Adipose tissue (tissue), 3 donors: Measurements from ENCODE around the gene ZBTB32. TPM values are rescaled to one million over a fixed set of nuclear protein-coding genes. Genes with fewer than 3 reads are reported as not detected.
A peak's percentile ranks its signal among the peaks of the same experiment; 100 is the strongest.

Experiments used
- H3K27ac ChIP-seq: one replicate; pipeline ENCODE4 v1.5.1; 2013; ENCODE audit warnings: low read depth, low read length
- WGBS, 3 donors: extraction: QIAGEN DNeasy Blood & Tissue Kit; methylation state at CpG; one replicate each; pipeline ENCODE4 v1.1.7; 2013; 5-methylcytosine and 5-hydroxymethylcytosine counted together
- polyA plus RNA-seq, 3 donors: library from polyadenylated mRNA; stranded (reverse); fragments of 200-250 nt; gene quantifications; one replicate each; pipeline ENCODE4 v1.2.3, GENCODE V29; 2013
- donor health status: healthy with polysubstance abuse.
- donor health status: Bipolar disorder and iron deficiency.
- donor health status: healthy.

ZBTB32 gene
- polyA plus RNA-seq, 3 donors = 0.07 to 0.12 TPM; not detected in 1

GRCh38 chr19:35731353-35731752, 27.0 kb downstream of the ZBTB32 start:
- no peak overlapping the region for H3K27ac ChIP-seq
- WGBS, 3 donors = 83 to 87% (median 85%) methylated on average over 8 to 9 of the region's 9 CpGs

- WGBS, 3 donors = 88 to 92% (median 90%) methylated on average over 21 of the region's 21 CpGs
These were observed 27.5 kb downstream of the ZBTB32 start for GRCh38 chr19:35731779-35732405.

GRCh38 chr19:35732540-35733179, 28.3 kb downstream of the ZBTB32 start:
- WGBS, 3 donors = 87 to 92% (median 88%) methylated on average over 24 to 25 of the region's 25 CpGs
- no peak overlapping the region for H3K27ac ChIP-seq

More at GRCh38 chr19:35731779-35732405, 27.5 kb downstream of the ZBTB32 start:
- no peak overlapping the region for H3K27ac ChIP-seq

- WGBS, 3 donors = 86 to 93% (median 90%) methylated on average over 35 of the region's 35 CpGs
- H3K27ac ChIP-seq = no peak overlapping the region
These were observed 29.1 kb downstream of the ZBTB32 start for GRCh38 chr19:35733180-35734125.

- 94 to 96% (median 95%) methylated on average over 8 of the region's 8 CpGs for WGBS, 3 donors
- H3K27ac ChIP-seq = no peak overlapping the region
These were observed 29.9 kb downstream of the ZBTB32 start for GRCh38 chr19:35734273-35734672.

GRCh38 chr19:35734889-35735288, 30.5 kb downstream of the ZBTB32 start:
- WGBS, 3 donors = 80 to 87% (median 84%) methylated on average over 5 of the region's 5 CpGs
- no peak overlapping the region for H3K27ac ChIP-seq

- H3K27ac ChIP-seq = no peak overlapping the region
These were observed 32.8 kb downstream of the ZBTB32 start for GRCh38 chr19:35736913-35737886.

GRCh38 chr19:35738021-35738886, 33.9 kb downstream of the ZBTB32 start:
- no peak overlapping the region for H3K27ac ChIP-seq
- WGBS, 3 donors = 90 to 91% (median 91%) methylated on average over 37 of the region's 37 CpGs

More at GRCh38 chr19:35736913-35737886, 32.8 kb downstream of the ZBTB32 start:
- 84 to 89% (median 88%) methylated on average over 22 of the region's 22 CpGs for WGBS, 3 donors

GRCh38 chr19:35738887-35739229, 34.5 kb downstream of the ZBTB32 start:
- no peak overlapping the region for H3K27ac ChIP-seq
- 72 to 97% (median 83%) methylated on average over 2 of the region's 2 CpGs for WGBS, 3 donors

GRCh38 chr19:35739275-35740107, 35.1 kb downstream of the ZBTB32 start:
- H3K27ac ChIP-seq = peak overlapping the region; percentile 45
- 70 to 81% (median 80%) methylated on average over 29 of the region's 29 CpGs for WGBS, 3 donors

GRCh38 chr19:35740108-35740422, 35.7 kb downstream of the ZBTB32 start:
- H3K27ac ChIP-seq = peak overlapping the region; percentile 45
- 0 to 7% (median 5%) methylated on average over 16 of the region's 16 CpGs for WGBS, 3 donors

- WGBS, 3 donors = 0 to 1% (median 0%) methylated on average over 59 to 63 of the region's 63 CpGs
- peak overlapping the region; percentile 51 for H3K27ac ChIP-seq
These were observed 36.3 kb downstream of the ZBTB32 start for GRCh38 chr19:35740423-35741202.

GRCh38 chr19:35741203-35741515, 36.8 kb downstream of the ZBTB32 start:
- 1 to 10% (median 5%) methylated on average over 12 of the region's 12 CpGs for WGBS, 3 donors
- H3K27ac ChIP-seq = peak overlapping the region; percentile 51

- H3K27ac ChIP-seq = peak within 1 kb of the TSS; percentile 19
- 51 to 73% (median 60%) methylated on average over 9 of the region's 9 CpGs for WGBS, 3 donors
These were observed 37.9 kb downstream of the ZBTB32 start, which contains the start of gene IGFLR1 for GRCh38 chr19:35742121-35742724. IGFLR1 (minus strand) TSS chr19:35742452; CDS start chr19:35741180, 1,272 bp downstream.

- no peak overlapping the region for H3K27ac ChIP-seq
- WGBS, 3 donors = 85 to 89% (median 89%) methylated on average over 19 of the region's 19 CpGs
These were observed 39.5 kb downstream of the ZBTB32 start for GRCh38 chr19:35743640-35744429.
